Thyroid gland (tissue), 4 donors: Measurements from ENCODE around the gene ANXA9. TPM values are rescaled to one million over a fixed set of nuclear protein-coding genes. Genes with fewer than 3 reads are reported as not detected.
A peak's percentile ranks its signal among the peaks of the same experiment; 100 is the strongest.

Experiments used
- DNase-seq, 2 donors: peaks; one replicate each; pipeline ENCODE4 v3.0.0-alpha.2; 2019
- H3K27ac ChIP-seq, 3 donors: fragments of 200-600 bp; sonication (generic); 1 replicate in 2 of 3; 2 replicates in 1 of 3; pipeline ENCODE4 v1.5.1; 2016 to 2019; ENCODE audit warnings: mild to moderate bottlenecking in 1 of 3, moderate library complexity in 1 of 3
- H3K27me3 ChIP-seq: fragments of 200-600 bp; sonication (generic); one replicate; pipeline ENCODE4 v1.5.1; 2019
- H3K36me3 ChIP-seq, 2 donors: fragments of 200-600 bp; sonication (generic); one replicate each; pipeline ENCODE4 v1.5.1; 2016 to 2019
- H3K4me1 ChIP-seq, 2 donors: fragments of 200-600 bp; sonication (generic); one replicate each; pipeline ENCODE4 v1.5.1; 2017 to 2019
- H3K4me3 ChIP-seq, 3 donors: fragments of 200-600 bp; sonication (generic); replicated peaks in 1 of 3; 1 replicate in 2 of 3; 2 replicates in 1 of 3; pipeline ENCODE4 v1.5.1; 2016; ENCODE audit warnings: mild to moderate bottlenecking in 1 of 3
- H3K9me3 ChIP-seq: fragments of 200-600 bp; sonication (generic); one replicate; pipeline ENCODE4 v1.5.1; 2017
- CTCF ChIP-seq, 6 experiments: fragments of 200-600 bp in 3 of 6; fragments of 450-650 bp in 3 of 6; sonication (generic) in 3 of 6; IDR thresholded peaks; one replicate each; pipeline ENCODE4 v1.5.1; 2016 to 2019; ENCODE audit warnings: antibody characterized with exemption in 6 of 6, mild to moderate bottlenecking in 2 of 6, inconsistent platforms in 1 of 6, moderate library complexity in 1 of 6
- POLR2A ChIP-seq, 2 donors: fragments of 450-650 bp; IDR thresholded peaks; one replicate each; pipeline ENCODE4 v1.6.1; 2017; ENCODE audit warnings: antibody characterized with exemption in 2 of 2, mild to moderate bottlenecking in 2 of 2, moderate library complexity in 1 of 2
- WGBS, 2 donors: methylation state at CpG; one replicate each; pipeline ENCODE4 v1.1.5; 2017; 5-methylcytosine and 5-hydroxymethylcytosine counted together
- intact Hi-C: fragments of 100-400 bp; cut with DNase I; formaldehyde crosslinking; loops from one replicate; pipeline ENCODE4 v1.15.1; 2023
- total RNA-seq, 4 donors: library from RNA; depleted of rRNA; stranded (reverse); fragments of >200 nt; gene quantifications; one replicate each; pipeline ENCODE4 v1.2.3, GENCODE V29; 2016

The ANXA9 gene
- total RNA-seq, result 10 to 100 TPM in 2 of 4 donors, 1 to 10 TPM in 2; 5.8 to 14.9 (median 10.0) TPM

- Histone ChIP-seq H3K4me1 (peaks cover 30 to 58% of the 10 kb centered on the region in 2 donors), H3K27ac (peak within 1 kb of the TSS; percentile 52 to 79 (median 74))
Measured at GRCh38 chr1:150981805-150982712, at the start of gene ANXA9. TSS of gene ANXA9 (plus strand) at chr1:150982292. CDS start at chr1:150983106, 814 bp downstream.

DNA sequence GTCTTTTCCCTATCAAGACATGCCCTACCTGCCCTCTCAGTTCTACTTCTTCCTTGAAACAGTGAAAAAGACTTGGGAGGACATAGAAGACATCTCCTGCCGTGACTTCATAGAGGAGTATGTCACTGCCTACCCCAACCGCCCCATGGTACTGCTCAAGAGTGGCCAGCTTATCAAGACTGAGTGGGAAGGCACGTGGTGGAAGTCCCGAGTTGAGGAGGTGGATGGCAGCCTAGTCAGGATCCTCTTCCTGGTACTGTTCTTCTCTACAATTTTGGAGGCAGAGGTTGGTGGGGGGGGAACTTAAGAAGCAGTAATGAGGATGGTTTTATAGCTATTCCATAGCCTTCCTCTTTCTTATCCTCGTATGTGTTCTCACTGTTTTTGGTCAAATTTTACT is 37.2 kb upstream of the ANXA9 start:
- peaks cover 70 to 94% of the 10 kb centered on the region in 2 donors for H3K36me3 ChIP-seq
- H3K9me3 ChIP-seq, result no peaks in the 10 kb centered on the region
- TF ChIP-seq POLR2A (IDR thresholded peaks at IDR 0.05) (no peak), CTCF (IDR thresholded peaks at IDR 0.05) (no peak)
- H3K4me1 ChIP-seq, result no peaks in the 10 kb centered on the region
- intact Hi-C loops, result no loop called here
- no peaks in the 10 kb centered on the region for H3K27me3 ChIP-seq
- WGBS, 2 donors, result 90 to 94% methylated on average over 5 of the region's 5 CpGs
- no peak for DNase-seq
- no peak overlapping the region for H3K4me3 ChIP-seq
- H3K27ac ChIP-seq, result no peak overlapping the region

More at GRCh38 chr1:150981805-150982712, at the start of gene ANXA9:
- Histone ChIP-seq H3K36me3 (no peaks in the 10 kb centered on the region), H3K9me3 (no peaks in the 10 kb centered on the region), H3K27me3 (no peaks in the 10 kb centered on the region), H3K4me3 (no peak within 1 kb of the TSS)
- intact Hi-C loops, result no loop called here
- 39 to 56% methylated on average over 8 to 11 of the region's 12 CpGs for whole genome bisulfite sequencing, 2 donors
- DNase-seq, result peak; percentile 77 to 83
- TF ChIP-seq POLR2A (IDR thresholded peaks at IDR 0.05) (peak in 1 of 2 donors; percentile 49), CTCF (IDR thresholded peaks at IDR 0.05) (no peak)

DNA sequence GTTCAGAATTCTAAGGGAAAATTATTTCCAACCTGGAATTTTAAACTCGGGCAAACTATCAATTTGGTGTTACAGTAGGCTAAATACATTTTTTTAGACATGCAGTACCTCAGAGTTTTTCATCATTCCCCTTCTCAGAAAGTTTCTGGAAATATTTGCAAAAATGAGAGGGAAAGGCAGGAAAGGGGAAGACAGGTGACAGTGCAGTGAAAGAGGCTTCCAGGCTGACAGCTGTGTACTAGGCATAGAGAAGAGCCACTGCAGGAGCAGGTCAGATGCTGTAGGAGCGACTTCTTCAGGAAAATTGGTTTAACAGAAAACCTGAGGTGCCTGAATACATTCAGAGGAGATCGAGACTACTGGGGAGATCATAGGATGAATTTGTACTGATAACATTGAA is 27.4 kb upstream of the ANXA9 start:
- no peaks in the 10 kb centered on the region for H3K27me3 ChIP-seq
- 91 to 95% methylated on average over 3 of the region's 3 CpGs for WGBS, 2 donors
- H3K4me3 ChIP-seq, result no peak overlapping the region
- intact Hi-C loops, result no loop called here
- H3K27ac ChIP-seq, result no peak overlapping the region
- H3K9me3 ChIP-seq, result no peaks in the 10 kb centered on the region
- DNase-seq, result no peak
- H3K36me3 ChIP-seq, result peaks cover 49 to 55% of the 10 kb centered on the region in 2 donors
- no peaks in the 10 kb centered on the region for H3K4me1 ChIP-seq
- no peak for TF ChIP-seq POLR2A (IDR thresholded peaks at IDR 0.05)

- TF ChIP-seq POLR2A (IDR thresholded peaks at IDR 0.05) (no peak), CTCF (IDR thresholded peaks at IDR 0.05) (no peak)
- H3K36me3 ChIP-seq, result peaks cover 49 to 55% of the 10 kb centered on the region in 2 donors
- DNase-seq, result no peak
- H3K27ac ChIP-seq, result no peak overlapping the region
- intact Hi-C loops, result no loop called here
- H3K4me3 ChIP-seq, result no peak overlapping the region
- H3K4me1 ChIP-seq, result no peaks in the 10 kb centered on the region
- no peaks in the 10 kb centered on the region for H3K9me3 ChIP-seq
- no peaks in the 10 kb centered on the region for H3K27me3 ChIP-seq
Measured at GRCh38 chr1:150955280-150955679, 26.8 kb upstream of the ANXA9 start.

GRCh38 chr1:150957666-150958065 is 24.4 kb upstream of the ANXA9 start:
- H3K4me3 ChIP-seq, result no peak overlapping the region
- no peaks in the 10 kb centered on the region for H3K27me3 ChIP-seq
- TF ChIP-seq CTCF (IDR thresholded peaks at IDR 0.05) (no peak), POLR2A (IDR thresholded peaks at IDR 0.05) (no peak)
- DNase-seq, result no peak
- WGBS, 2 donors, result 97 to 99% methylated on average over 11 of the region's 11 CpGs
- H3K4me1 ChIP-seq, result no peaks in the 10 kb centered on the region
- no peaks in the 10 kb centered on the region for H3K9me3 ChIP-seq
- intact Hi-C loops, result no loop called here
- peaks cover 52 to 61% of the 10 kb centered on the region in 2 donors for H3K36me3 ChIP-seq
- no peak overlapping the region for H3K27ac ChIP-seq
